Prostate gland (tissue), 2 donors: ENCODE data around the gene CLIC1. TPM values are rescaled to one million over a fixed set of nuclear protein-coding genes. Genes with fewer than 3 reads are reported as not detected.

Experiments used
- DNase-seq: peaks from one replicate; pipeline ENCODE4 v3.0.0-alpha.2; 2019; ENCODE audit warnings: low spot score
- H3K27ac ChIP-seq, 2 donors: fragments of 200-600 bp; sonication (generic); 2 replicates each; pipeline ENCODE4 v1.5.1; 2017 to 2019
- H3K27me3 ChIP-seq: fragments of 200-600 bp; sonication (generic); replicated peaks from 2 replicates; pipeline ENCODE4 v1.5.1; 2019; ENCODE audit not compliant: insufficient read depth
- H3K36me3 ChIP-seq, 2 donors: fragments of 200-600 bp; sonication (generic); 1 replicate in 1 of 2; 2 replicates in 1 of 2; pipeline versions ENCODE4 v1.5.1 to v1.8.1; 2017 to 2019
- H3K4me1 ChIP-seq: fragments of 200-600 bp; sonication (generic); replicated peaks from 2 replicates; pipeline ENCODE4 v1.5.1; 2019
- H3K4me3 ChIP-seq, 2 donors: fragments of 200-600 bp; sonication (generic); 2 replicates each; pipeline ENCODE4 v1.5.1; 2017 to 2019
- H3K9me3 ChIP-seq: fragments of 200-600 bp; sonication (generic); 2 replicates; pipeline ENCODE4 v1.5.1; 2017
- POLR2A ChIP-seq: fragments of 450-650 bp; IDR thresholded peaks from one replicate; pipeline ENCODE4 v1.6.1; 2016; ENCODE audit warnings: antibody characterized with exemption, mild to moderate bottlenecking
- POLR2AphosphoS5 ChIP-seq: sonication (generic); formaldehyde crosslinking; IDR thresholded peaks from one replicate; pipeline ENCODE4 v1.6.1; 2017; ENCODE audit warnings: antibody characterized with exemption
- WGBS: methylation state at CpG from one replicate; pipeline ENCODE4 v1.1.5; 2018; 5-methylcytosine and 5-hydroxymethylcytosine counted together
- intact Hi-C: fragments of 100-400 bp; cut with DNase I; formaldehyde crosslinking; loops from one replicate; pipeline ENCODE4 v1.14.2; 2022
- total RNA-seq, 2 donors: library from RNA; depleted of rRNA; stranded (reverse); fragments of >200 nt; gene quantifications; one replicate each; pipeline ENCODE4 v1.1.0, GENCODE V29; 2016
- TF ChIP-seq, protein P1 (sequence below), 4 experiments: fragments of 200-600 bp in 2 of 4; fragments of 450-650 bp in 2 of 4; sonication (generic) in 2 of 4; IDR thresholded peaks; 1 replicate in 3 of 4; 2 replicates in 1 of 4; pipeline ENCODE4 v1.5.1; 2016 to 2019; ENCODE audit warnings: antibody characterized with exemption in 4 of 4, mild to moderate bottlenecking in 2 of 4, moderate library complexity in 2 of 4

The CLIC1 gene
- total RNA-seq, 2 donors from 2014 or later, result 224 to 331 TPM

DNA sequence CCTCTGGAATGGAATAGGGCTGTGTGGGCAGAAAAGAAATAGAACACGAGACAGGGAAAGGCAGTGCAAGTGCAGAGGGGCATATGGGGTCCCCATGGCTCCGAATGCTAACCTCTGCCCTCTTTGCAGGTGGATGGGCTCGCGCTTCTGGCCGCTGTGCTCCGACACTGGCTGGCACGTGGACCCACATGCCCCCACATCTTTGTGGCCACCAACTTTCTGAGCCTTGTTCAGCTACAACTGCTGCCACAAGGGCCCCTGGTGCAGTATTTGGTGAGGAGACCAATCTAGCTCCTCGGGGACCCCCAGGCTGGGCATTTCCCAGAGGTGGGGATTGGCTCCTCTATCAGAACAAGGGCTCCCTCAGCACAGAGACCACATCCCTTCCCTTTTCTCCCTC lies 25.0 kb upstream of the CLIC1 start:
- DNase-seq, result no peak
- WGBS, result 97% methylated on average over 8 of the region's 8 CpGs
- intact Hi-C loops, result no loop called here

DNA sequence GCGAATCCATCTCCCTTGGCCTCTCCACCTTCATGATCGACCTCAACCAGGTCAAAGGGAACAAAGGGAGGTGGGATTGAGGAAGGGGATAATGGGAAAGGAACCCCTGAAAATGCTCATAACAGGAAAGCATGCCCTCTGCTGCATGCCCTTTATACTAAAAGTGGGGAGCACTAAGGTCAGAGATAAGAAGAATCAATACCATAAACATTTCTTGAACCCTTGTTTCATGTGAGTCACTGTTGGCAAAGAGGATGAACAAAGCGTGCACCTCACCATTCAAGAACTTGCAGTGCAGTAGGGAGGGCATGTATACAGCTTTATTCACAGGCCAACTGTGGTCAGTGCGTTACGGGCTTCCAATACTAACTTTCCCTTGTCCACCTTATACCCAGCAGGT lies 24.5 kb upstream of the CLIC1 start:
- TF ChIP-seq POLR2AphosphoS5, result no peak
- TF ChIP-seq POLR2A, result no peak
- H3K4me1 ChIP-seq, result no peaks in the 10 kb centered on the region
- intact Hi-C loops, result no loop called here
- H3K27ac ChIP-seq, result no peak overlapping the region
- WGBS, result 95% methylated on average over 5 of the region's 5 CpGs
- no peak overlapping the region for H3K4me3 ChIP-seq
- H3K9me3 ChIP-seq, result no peaks in the 10 kb centered on the region
- no peaks in the 10 kb centered on the region for H3K27me3 ChIP-seq
- H3K36me3 ChIP-seq, result no peaks in the 10 kb centered on the region
- no peak for DNase-seq

More for the DNA sequence above, 25.0 kb upstream of the CLIC1 start:
- TF ChIP-seq, protein P1, sequence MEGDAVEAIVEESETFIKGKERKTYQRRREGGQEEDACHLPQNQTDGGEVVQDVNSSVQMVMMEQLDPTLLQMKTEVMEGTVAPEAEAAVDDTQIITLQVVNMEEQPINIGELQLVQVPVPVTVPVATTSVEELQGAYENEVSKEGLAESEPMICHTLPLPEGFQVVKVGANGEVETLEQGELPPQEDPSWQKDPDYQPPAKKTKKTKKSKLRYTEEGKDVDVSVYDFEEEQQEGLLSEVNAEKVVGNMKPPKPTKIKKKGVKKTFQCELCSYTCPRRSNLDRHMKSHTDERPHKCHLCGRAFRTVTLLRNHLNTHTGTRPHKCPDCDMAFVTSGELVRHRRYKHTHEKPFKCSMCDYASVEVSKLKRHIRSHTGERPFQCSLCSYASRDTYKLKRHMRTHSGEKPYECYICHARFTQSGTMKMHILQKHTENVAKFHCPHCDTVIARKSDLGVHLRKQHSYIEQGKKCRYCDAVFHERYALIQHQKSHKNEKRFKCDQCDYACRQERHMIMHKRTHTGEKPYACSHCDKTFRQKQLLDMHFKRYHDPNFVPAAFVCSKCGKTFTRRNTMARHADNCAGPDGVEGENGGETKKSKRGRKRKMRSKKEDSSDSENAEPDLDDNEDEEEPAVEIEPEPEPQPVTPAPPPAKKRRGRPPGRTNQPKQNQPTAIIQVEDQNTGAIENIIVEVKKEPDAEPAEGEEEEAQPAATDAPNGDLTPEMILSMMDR (IDR thresholded peaks at IDR 0.05), result no peak
- Histone ChIP-seq H3K27ac (no peak overlapping the region), H3K9me3 (no peaks in the 10 kb centered on the region), H3K27me3 (no peaks in the 10 kb centered on the region), H3K4me1 (no peaks in the 10 kb centered on the region), H3K4me3 (no peak overlapping the region), H3K36me3 (no peaks in the 10 kb centered on the region)

DNA sequence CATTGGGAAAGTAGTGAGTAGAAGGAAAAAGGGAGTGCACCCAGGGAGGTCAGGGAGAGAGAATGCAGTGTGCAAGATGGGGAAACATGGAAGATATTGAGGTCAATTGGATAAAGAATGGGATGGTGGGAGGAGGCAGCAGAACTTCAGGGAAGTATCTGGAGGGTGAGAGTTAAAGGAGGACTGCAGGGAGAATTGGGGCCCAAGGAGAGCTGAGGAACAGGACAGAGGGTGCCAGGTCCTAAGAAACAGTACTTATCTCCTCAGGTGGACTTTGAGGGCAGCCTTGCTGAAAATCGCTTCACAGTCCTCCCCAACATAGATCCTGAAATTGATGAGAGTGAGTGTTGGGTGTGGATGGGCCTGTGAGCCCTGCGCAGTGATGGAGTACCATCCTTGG lies 22.0 kb upstream of the CLIC1 start:
- WGBS, result 89% methylated on average over 2 of the region's 2 CpGs
- intact Hi-C loops, result no loop called here
- no peak overlapping the region for H3K27ac ChIP-seq
- no peak for DNase-seq
- no peaks in the 10 kb centered on the region for H3K9me3 ChIP-seq
- H3K4me3 ChIP-seq, result no peak overlapping the region
- no peaks in the 10 kb centered on the region for H3K36me3 ChIP-seq
- no peaks in the 10 kb centered on the region for H3K27me3 ChIP-seq
- TF ChIP-seq POLR2AphosphoS5, result no peak
- TF ChIP-seq POLR2A, result no peak
- TF ChIP-seq, protein P1 (IDR thresholded peaks at IDR 0.05), result no peak
- no peaks in the 10 kb centered on the region for H3K4me1 ChIP-seq

DNA sequence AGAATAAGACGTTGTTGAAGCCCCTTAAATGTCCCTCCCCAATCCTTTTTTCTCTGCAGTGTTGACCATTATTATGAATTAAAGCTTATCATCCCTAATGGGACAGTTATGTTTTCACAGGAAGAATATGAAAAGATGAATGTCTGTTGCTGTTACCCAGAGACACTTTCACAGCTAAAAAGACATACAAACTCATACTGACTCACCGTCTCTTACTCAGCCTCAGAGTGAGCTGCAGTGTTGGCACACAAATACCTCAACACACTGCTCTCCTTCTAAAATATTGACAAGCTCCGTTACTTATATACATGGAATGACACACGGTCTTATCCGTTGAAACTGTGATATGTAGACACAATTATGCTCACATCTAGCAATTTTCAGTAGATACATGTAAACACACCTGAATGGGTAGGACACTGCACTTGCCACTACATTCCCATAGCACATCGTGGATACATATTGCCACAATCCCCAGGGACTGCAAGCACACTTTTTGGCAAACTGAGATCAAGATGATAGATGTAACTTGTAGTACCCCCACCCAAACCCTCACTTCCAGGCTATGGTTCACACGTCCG lies 16.5 kb upstream of the CLIC1 start:
- TF ChIP-seq POLR2A (no peak), POLR2AphosphoS5 (no peak)
- TF ChIP-seq, protein P1 (IDR thresholded peaks at IDR 0.05), result no peak
- no peaks in the 10 kb centered on the region for H3K4me1 ChIP-seq
- H3K27ac ChIP-seq, result no peak overlapping the region
- H3K27me3 ChIP-seq, result no peaks in the 10 kb centered on the region
- WGBS, result 71% methylated on average over 8 of the region's 8 CpGs
- H3K4me3 ChIP-seq, result no peak overlapping the region
- no peaks in the 10 kb centered on the region for H3K9me3 ChIP-seq
- H3K36me3 ChIP-seq, result no peaks in the 10 kb centered on the region
- intact Hi-C loops, result no loop called here
- no peak for DNase-seq

DNA sequence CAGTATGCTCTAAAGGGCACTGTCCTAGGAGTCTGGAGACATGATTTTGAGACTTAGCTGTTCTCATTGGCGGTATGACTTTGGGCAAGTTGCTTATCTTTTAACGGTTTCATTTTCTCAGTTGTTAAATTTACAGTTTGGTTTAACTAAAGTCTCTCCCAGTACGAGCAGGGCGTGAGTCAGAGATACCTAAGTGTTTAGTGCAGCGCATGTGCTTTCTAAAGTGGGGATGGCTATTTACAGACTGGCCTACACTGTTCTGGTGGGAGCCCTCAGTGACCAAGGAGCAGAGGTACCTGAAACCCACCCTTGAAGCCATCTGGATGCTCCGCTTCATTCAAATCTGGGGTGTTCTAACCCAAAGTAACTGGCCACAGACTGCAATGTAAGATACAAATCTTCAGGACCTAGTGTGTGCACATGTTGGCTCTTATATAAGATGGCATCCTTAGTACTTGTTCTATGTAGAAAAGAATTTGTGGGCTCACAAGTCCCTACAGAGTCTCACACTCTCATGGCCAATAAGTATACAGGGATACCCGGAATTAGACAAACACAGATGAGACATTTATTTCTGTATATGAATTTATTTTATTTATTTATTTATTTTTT lies 14.2 kb upstream of the CLIC1 start:
- Histone ChIP-seq H3K27ac (no peak overlapping the region), H3K9me3 (no peaks in the 10 kb centered on the region)
- WGBS, result 84% methylated on average over 7 of the region's 7 CpGs

More for the DNA sequence above, 14.2 kb upstream of the CLIC1 start:
- no peak overlapping the region for H3K4me3 ChIP-seq
- H3K27me3 ChIP-seq, result no peaks in the 10 kb centered on the region
- intact Hi-C loops, result no loop called here
- H3K36me3 ChIP-seq, result no peaks in the 10 kb centered on the region
- DNase-seq, result no peak
- TF ChIP-seq POLR2A (no peak), POLR2AphosphoS5 (no peak)
- TF ChIP-seq, protein P1 (IDR thresholded peaks at IDR 0.05), result no peak
- no peaks in the 10 kb centered on the region for H3K4me1 ChIP-seq
